Measurements from ENCODE around the gene BCL3. TPM values are rescaled to one million over a fixed set of nuclear protein-coding genes. Genes with fewer than 3 reads are reported as not detected.

Gene BCL3
- total and polyA plus RNA-seq, 7 experiments from 2014 or later = 3.3 to 107 (median 15.0) TPM

GRCh38 chr19:44795398-44795987 is 47.0 kb downstream of the BCL3 start:
- POLR2A ChIA-PET = interaction anchor here (0.6 kb wide), 1 partner anchor 107 kb away, joined by 3 read pairs; no protein-coding TSS in a partner anchor
- no peaks in the 10 kb centered on the region for H3K27me3 Mint-ChIP-seq
- intact Hi-C loops (cut with micrococcal nuclease) = no loop called here
- H3K4me3 Mint-ChIP-seq = peak overlapping the region in 1 of 10 donors; percentile 60
- Histone ChIP-seq H3K36me3 (ENCODE audit: control insufficient read depth in 2 of 3, insufficient read depth in 3 of 3, low read length in 3 of 3) (no peaks in the 10 kb centered on the region), H3K4me1 (ENCODE audit: control insufficient read depth in 2 of 2, insufficient read depth in 2 of 2, low read length in 2 of 2) (peaks cover 0 to 8% of the 10 kb centered on the region in 2 donors), H3K27ac (ENCODE audit: low read depth, low read length) (no peak overlapping the region), H3K9me3 (ENCODE audit: control insufficient read depth in 2 of 3, low read length in 3 of 3) (no peaks in the 10 kb centered on the region), H3K27me3 (ENCODE audit: control insufficient read depth in 2 of 2, insufficient read depth in 2 of 2, low read length in 2 of 2) (no peaks in the 10 kb centered on the region), H3K4me3 (ENCODE audit: low read length) (no peak overlapping the region)
- peaks cover 0 to 26% (median 13%) of the 10 kb centered on the region in 7 donors for H3K4me1 Mint-ChIP-seq
- DNase-seq (no peak), ATAC-seq (no peak)
- no peaks in the 10 kb centered on the region for H3K9me3 Mint-ChIP-seq
- peak overlapping the region in 4 of 9 donors; percentile 28 to 83 (median 56) for H3K27ac Mint-ChIP-seq
- H3K36me3 Mint-ChIP-seq = no peaks in the 10 kb centered on the region
- CTCF ChIA-PET = interaction anchor here (0.7 to 1.2 kb wide), 2 partner anchors 9 to 57 kb away, joined by 3 to 5 read pairs; no protein-coding TSS in a partner anchor

- intact Hi-C loops (cut with micrococcal nuclease) = no loop called here
- ChIA-PET CTCF (interaction anchor here (0.6 kb wide), 1 partner anchor 10 kb away, joined by 3 read pairs; no protein-coding TSS in a partner anchor), POLR2A (no interaction called here)
- Histone ChIP-seq H3K9me3 (ENCODE audit: control insufficient read depth in 2 of 3, low read length in 3 of 3) (no peaks in the 10 kb centered on the region), H3K4me1 (ENCODE audit: control insufficient read depth in 2 of 2, insufficient read depth in 2 of 2, low read length in 2 of 2) (peaks cover 0 to 8% of the 10 kb centered on the region in 2 donors), H3K27ac (ENCODE audit: low read depth, low read length) (no peak overlapping the region), H3K27me3 (ENCODE audit: control insufficient read depth in 2 of 2, insufficient read depth in 2 of 2, low read length in 2 of 2) (no peaks in the 10 kb centered on the region), H3K4me3 (ENCODE audit: low read length) (no peak overlapping the region), H3K36me3 (ENCODE audit: control insufficient read depth in 2 of 3, insufficient read depth in 3 of 3, low read length in 3 of 3) (no peaks in the 10 kb centered on the region)
- H3K4me1 Mint-ChIP-seq = peaks cover 0 to 27% (median 13%) of the 10 kb centered on the region in 7 donors
- no peaks in the 10 kb centered on the region for H3K27me3 Mint-ChIP-seq
- H3K4me3 Mint-ChIP-seq = peak overlapping the region in 8 of 10 donors; percentile 24 to 70 (median 60)
- H3K9me3 Mint-ChIP-seq = no peaks in the 10 kb centered on the region
- DNase-seq (peak in 1 of 9 donors; percentile 13), ATAC-seq (no peak)
- H3K27ac Mint-ChIP-seq = peak overlapping the region in 8 of 9 donors; percentile 17 to 83 (median 54)
- H3K36me3 Mint-ChIP-seq = no peaks in the 10 kb centered on the region
Observed at GRCh38 chr19:44796701-44797115, 48.2 kb downstream of the BCL3 start.

DNA sequence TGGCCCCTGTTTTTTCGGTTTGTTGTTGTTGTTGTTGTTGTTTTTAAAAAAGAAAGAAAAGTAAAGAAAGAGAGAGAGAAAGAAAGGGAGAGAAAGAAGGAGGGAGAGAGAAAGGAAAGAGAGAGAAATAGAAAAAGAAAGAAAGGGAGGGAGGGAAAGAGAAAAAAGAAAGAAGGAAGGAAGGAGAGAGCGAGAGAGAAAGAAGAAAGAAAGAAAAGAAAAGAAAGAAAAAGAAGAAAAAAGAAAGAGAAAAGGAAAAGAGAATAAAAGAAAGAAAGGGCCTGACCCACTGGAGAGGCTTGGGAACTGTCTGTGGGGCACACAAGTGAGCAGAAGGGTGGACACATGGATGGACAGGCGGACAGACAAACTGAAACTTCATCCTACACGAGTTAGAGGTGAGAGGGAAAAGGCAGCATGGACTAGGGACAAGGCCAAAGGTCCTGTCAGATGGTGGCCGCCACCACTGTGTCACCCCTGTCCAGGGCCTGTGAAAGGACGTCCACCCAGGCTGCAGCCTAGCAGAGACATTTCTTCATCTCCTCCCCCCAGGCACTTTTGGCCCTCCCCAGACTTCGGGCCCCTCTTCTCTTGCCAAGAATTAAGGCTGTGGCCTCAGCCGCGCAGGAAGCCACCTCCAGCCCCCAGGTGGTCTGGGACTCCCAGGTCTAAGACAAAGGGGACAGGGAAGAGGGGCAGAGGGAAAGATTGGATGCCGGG is 51.3 kb downstream of the BCL3 start:
- CTCF ChIA-PET = no interaction called here
- POLR2A ChIA-PET = no interaction called here
- no peak for DNase-seq

DNA sequence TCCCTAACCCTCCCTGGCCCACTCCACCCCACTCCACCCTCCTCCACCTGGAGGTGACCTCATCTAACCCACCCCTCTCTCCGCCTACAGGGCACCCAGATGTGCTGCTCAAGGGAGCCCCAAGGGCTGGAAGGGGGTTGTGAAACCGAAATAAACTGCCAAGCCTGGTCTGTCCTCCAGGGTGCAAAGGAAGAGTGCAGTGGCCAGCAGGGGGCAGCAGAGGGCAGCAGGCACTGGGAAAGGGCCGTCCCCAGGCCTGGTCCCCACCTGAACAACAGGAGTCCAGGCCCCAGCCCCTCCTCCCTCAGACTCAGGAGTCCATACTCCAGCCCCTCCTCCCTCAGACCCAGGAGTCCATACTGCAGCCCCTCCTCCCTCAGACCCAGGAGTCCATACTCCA is 52.0 kb downstream of the BCL3 start:
- H3K4me1 Mint-ChIP-seq = peaks cover 0 to 27% (median 13%) of the 10 kb centered on the region in 7 donors
- Histone ChIP-seq H3K9me3 (ENCODE audit: control insufficient read depth in 2 of 3, low read length in 3 of 3) (no peaks in the 10 kb centered on the region), H3K4me3 (ENCODE audit: low read length) (no peak overlapping the region), H3K4me1 (ENCODE audit: control insufficient read depth in 2 of 2, insufficient read depth in 2 of 2, low read length in 2 of 2) (peaks cover 0 to 8% of the 10 kb centered on the region in 2 donors), H3K27ac (ENCODE audit: low read depth, low read length) (no peak overlapping the region), H3K36me3 (ENCODE audit: control insufficient read depth in 2 of 3, insufficient read depth in 3 of 3, low read length in 3 of 3) (no peaks in the 10 kb centered on the region), H3K27me3 (ENCODE audit: control insufficient read depth in 2 of 2, insufficient read depth in 2 of 2, low read length in 2 of 2) (no peaks in the 10 kb centered on the region)
- DNase-seq = peak; percentile 58 to 89 (median 75)
- no peak overlapping the region for H3K27ac Mint-ChIP-seq
- ChIA-PET CTCF (no interaction called here), POLR2A (no interaction called here)
- H3K27me3 Mint-ChIP-seq = no peaks in the 10 kb centered on the region
- intact Hi-C loops (cut with micrococcal nuclease) = loop anchor here in 1 of 2 donors (1.0 kb wide), 1 partner anchor 45 kb away; no protein-coding TSS in a partner anchor
- peak; percentile 99 for ATAC-seq
- peaks cover 0 to 8% (median 0%) of the 10 kb centered on the region in 11 donors for H3K9me3 Mint-ChIP-seq
- no peaks in the 10 kb centered on the region for H3K36me3 Mint-ChIP-seq
- no peak overlapping the region for H3K4me3 Mint-ChIP-seq

More for the DNA sequence above, 51.3 kb downstream of the BCL3 start:
- peak overlapping the region in 1 of 10 donors; percentile 15 for H3K4me3 Mint-ChIP-seq
- intact Hi-C loops (cut with micrococcal nuclease) = loop anchor here in 1 of 2 donors (1.0 kb wide), 1 partner anchor 46 kb away; no protein-coding TSS in a partner anchor
- Histone ChIP-seq H3K36me3 (ENCODE audit: control insufficient read depth in 2 of 3, insufficient read depth in 3 of 3, low read length in 3 of 3) (no peaks in the 10 kb centered on the region), H3K4me3 (ENCODE audit: low read length) (no peak overlapping the region), H3K27ac (ENCODE audit: low read depth, low read length) (no peak overlapping the region), H3K9me3 (ENCODE audit: control insufficient read depth in 2 of 3, low read length in 3 of 3) (no peaks in the 10 kb centered on the region), H3K27me3 (ENCODE audit: control insufficient read depth in 2 of 2, insufficient read depth in 2 of 2, low read length in 2 of 2) (no peaks in the 10 kb centered on the region), H3K4me1 (ENCODE audit: control insufficient read depth in 2 of 2, insufficient read depth in 2 of 2, low read length in 2 of 2) (peaks cover 0 to 8% of the 10 kb centered on the region in 2 donors)
- no peaks in the 10 kb centered on the region for H3K36me3 Mint-ChIP-seq
- peaks cover 0 to 27% (median 13%) of the 10 kb centered on the region in 7 donors for H3K4me1 Mint-ChIP-seq
- no peaks in the 10 kb centered on the region for H3K27me3 Mint-ChIP-seq
- ATAC-seq = no peak
- H3K27ac Mint-ChIP-seq = peak overlapping the region in 1 of 9 donors; percentile 73
- peaks cover 0 to 4% (median 0%) of the 10 kb centered on the region in 11 donors for H3K9me3 Mint-ChIP-seq

GRCh38 chr19:44803442-44804428 is 55.2 kb downstream of the BCL3 start:
- ATAC-seq = no peak
- intact Hi-C loops (cut with micrococcal nuclease) = no loop called here
- CTCF ChIA-PET = interaction anchor here (0.7 kb wide), 1 partner anchor 9 kb away, joined by 5 read pairs; no protein-coding TSS in a partner anchor

GRCh38 chr19:44806291-44806690 is 57.8 kb downstream of the BCL3 start:
- Mint-ChIP-seq H3K9me3 (peaks cover 0 to 8% (median 0%) of the 10 kb centered on the region in 11 donors), H3K4me1 (peaks cover 0 to 7% (median 0%) of the 10 kb centered on the region in 7 donors), H3K36me3 (no peaks in the 10 kb centered on the region), H3K27me3 (peaks cover under 1 to 26% (median 10%) of the 10 kb centered on the region in 5 donors), H3K4me3 (no peak overlapping the region), H3K27ac (no peak overlapping the region)
- H3K27me3 ChIP-seq (ENCODE audit: control insufficient read depth in 2 of 2, insufficient read depth in 2 of 2, low read length in 2 of 2) = peaks cover 0 to 4% of the 10 kb centered on the region in 2 donors
- DNase-seq (no peak), ATAC-seq (no peak)
- no peaks in the 10 kb centered on the region for H3K36me3 ChIP-seq (ENCODE audit: control insufficient read depth in 2 of 3, insufficient read depth in 3 of 3, low read length in 3 of 3)
- no peak overlapping the region for H3K4me3 ChIP-seq (ENCODE audit: low read length)
- ChIA-PET CTCF (interaction anchor here (1.0 kb wide), 1 partner anchor 36 kb away, joined by 3 read pairs; no protein-coding TSS in a partner anchor), POLR2A (no interaction called here)
- intact Hi-C loops (cut with micrococcal nuclease) = no loop called here
- peaks cover 0 to 7% of the 10 kb centered on the region in 2 donors for H3K4me1 ChIP-seq (ENCODE audit: control insufficient read depth in 2 of 2, insufficient read depth in 2 of 2, low read length in 2 of 2)
- H3K9me3 ChIP-seq (ENCODE audit: control insufficient read depth in 2 of 3, low read length in 3 of 3) = no peaks in the 10 kb centered on the region
- no peak overlapping the region for H3K27ac ChIP-seq (ENCODE audit: low read depth, low read length)

More at GRCh38 chr19:44803442-44804428, 55.2 kb downstream of the BCL3 start:
- H3K4me1 Mint-ChIP-seq = peaks cover 0 to 9% (median 2%) of the 10 kb centered on the region in 7 donors
- no peak overlapping the region for H3K27ac ChIP-seq (ENCODE audit: low read depth, low read length)
- H3K4me3 ChIP-seq (ENCODE audit: low read length) = no peak overlapping the region
- POLR2A ChIA-PET = no interaction called here
- no peaks in the 10 kb centered on the region for H3K36me3 Mint-ChIP-seq
- no peak for DNase-seq
- H3K4me1 ChIP-seq (ENCODE audit: control insufficient read depth in 2 of 2, insufficient read depth in 2 of 2, low read length in 2 of 2) = no peaks in the 10 kb centered on the region
- H3K4me3 Mint-ChIP-seq = no peak overlapping the region
- no peak overlapping the region for H3K27ac Mint-ChIP-seq
- no peaks in the 10 kb centered on the region for H3K9me3 ChIP-seq (ENCODE audit: control insufficient read depth in 2 of 3, low read length in 3 of 3)
- no peaks in the 10 kb centered on the region for H3K27me3 ChIP-seq (ENCODE audit: control insufficient read depth in 2 of 2, insufficient read depth in 2 of 2, low read length in 2 of 2)
- H3K9me3 Mint-ChIP-seq = peaks cover 0 to 8% (median 0%) of the 10 kb centered on the region in 11 donors
- H3K27me3 Mint-ChIP-seq = peaks cover 0 to 17% (median 5%) of the 10 kb centered on the region in 5 donors
- no peaks in the 10 kb centered on the region for H3K36me3 ChIP-seq (ENCODE audit: control insufficient read depth in 2 of 3, insufficient read depth in 3 of 3, low read length in 3 of 3)

Data from naive thymus-derived CD4-positive, alpha-beta T cell (primary cell).